GM18498 (cell line): ENCODE data around the gene KRT38.

ENCODE experiments used
- ATAC-seq: cut with Tn5 transposase; IDR thresholded peaks from one replicate; pipeline ENCODE4 v1.9.1; 2021; ENCODE audit warnings: mild to moderate bottlenecking, moderate library complexity; ENCODE audit not compliant: unreplicated experiment

The KRT38 gene

DNA sequence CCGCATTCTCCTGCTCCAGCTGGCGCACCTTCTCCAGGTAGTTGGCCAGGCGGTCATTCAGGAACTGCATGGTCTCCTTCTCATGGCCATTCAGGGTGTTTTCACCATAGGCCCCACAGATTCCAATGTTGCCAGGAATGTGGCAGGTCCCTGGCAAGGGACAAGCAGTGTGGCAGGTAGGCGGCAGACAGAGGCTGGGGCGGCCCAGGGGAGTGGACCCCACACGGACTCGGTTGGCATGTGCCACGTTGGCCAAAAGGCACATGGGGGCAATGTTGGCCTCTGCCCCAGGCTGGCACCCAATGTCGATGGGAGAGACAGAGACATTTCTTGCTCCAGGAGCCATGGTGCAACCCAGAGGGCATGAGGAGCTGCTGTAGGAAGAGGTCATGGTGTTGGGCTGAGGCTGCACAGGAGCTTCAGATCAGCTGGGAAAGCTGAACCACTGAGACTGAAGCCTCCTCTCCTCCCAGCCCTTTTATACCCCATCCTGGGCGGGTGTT, at the start of gene KRT38:
TSS of gene KRT38 (minus strand) at position 453 of the 503 bp plus-strand sequence. CDS start at position 391, 62 bp downstream.
- no peak for ATAC-seq

DNA sequence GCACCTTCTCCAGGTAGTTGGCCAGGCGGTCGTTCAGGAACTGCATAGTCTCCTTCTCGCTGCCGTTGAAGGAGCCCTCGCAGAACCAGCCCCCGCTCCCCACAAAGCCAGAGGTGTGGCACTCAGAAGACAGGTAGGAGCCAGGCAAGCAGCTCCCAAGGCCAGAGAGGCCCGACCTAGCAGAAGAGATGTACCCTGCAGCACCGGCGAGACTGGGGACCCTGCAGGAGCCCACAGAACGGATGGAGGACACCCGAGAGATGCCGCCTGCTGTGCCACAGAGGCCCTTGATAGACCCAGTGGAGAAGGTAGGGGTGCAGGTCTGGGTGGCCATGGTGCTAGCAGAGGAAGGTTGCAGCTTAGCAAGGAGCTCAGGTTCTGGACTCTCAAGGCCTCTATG, 48.7 kb upstream of the KRT38 start, which contains the start of gene KRT36:
TSS of gene KRT36 (minus strand) at position 380 of the 400 bp plus-strand sequence. CDS start at position 334, 46 bp downstream.
- no peak for ATAC-seq

DNA sequence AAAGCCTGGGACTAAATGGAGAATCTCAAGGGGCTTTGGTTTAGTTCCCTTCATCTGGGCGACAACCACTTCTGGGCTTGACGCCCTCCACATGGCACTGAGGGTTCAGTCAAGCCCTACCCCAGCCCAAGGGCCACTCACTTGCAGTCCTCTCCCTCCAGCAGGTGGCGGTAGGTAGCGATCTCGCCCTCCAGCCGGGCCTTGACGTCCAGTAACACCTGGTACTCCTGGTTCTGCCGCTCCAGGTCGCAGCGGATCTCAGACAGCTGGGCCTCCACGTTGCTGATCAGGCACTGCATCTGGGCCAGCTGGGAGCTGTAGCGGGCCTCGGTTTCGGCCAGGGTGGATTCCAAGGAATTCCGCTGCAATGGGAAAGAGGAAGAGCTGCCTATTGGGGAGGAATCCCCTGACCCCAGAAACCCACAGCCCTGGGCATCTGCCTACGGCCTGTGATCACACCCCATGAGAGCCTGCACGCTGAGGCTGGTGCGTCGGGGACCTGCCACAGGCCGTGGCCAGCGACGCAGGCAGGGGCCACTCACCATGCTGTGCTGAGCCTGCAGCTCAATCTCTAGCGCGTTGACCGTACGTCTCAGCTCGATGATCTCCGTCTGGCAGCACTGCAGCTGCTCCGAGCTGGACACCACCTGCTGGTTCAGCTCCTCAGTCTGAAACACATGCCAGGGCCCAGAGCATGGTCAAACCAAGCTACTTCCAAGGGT, 46.2 kb upstream of the KRT38 start:
- no peak for ATAC-seq

DNA sequence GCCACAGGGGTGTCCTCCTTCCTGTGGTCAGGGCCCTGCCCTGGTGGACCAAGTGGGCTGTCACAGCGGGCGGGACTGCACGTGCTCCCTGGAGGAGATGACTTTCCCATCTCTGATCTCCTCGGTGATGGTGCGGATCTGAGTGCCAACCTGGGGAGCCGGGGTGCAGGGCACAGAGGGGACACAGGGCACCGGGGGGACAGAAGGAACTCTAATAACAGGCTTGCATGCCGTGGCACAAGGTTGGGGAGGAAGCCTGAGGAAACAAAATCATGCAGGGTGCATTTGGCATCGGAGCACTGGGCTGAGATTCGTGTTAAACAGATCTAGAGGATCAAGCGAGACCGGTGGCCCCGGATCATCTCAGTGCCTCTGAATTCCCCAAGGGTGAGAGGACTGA, 45.5 kb upstream of the KRT38 start:
- ATAC-seq, result no peak

DNA sequence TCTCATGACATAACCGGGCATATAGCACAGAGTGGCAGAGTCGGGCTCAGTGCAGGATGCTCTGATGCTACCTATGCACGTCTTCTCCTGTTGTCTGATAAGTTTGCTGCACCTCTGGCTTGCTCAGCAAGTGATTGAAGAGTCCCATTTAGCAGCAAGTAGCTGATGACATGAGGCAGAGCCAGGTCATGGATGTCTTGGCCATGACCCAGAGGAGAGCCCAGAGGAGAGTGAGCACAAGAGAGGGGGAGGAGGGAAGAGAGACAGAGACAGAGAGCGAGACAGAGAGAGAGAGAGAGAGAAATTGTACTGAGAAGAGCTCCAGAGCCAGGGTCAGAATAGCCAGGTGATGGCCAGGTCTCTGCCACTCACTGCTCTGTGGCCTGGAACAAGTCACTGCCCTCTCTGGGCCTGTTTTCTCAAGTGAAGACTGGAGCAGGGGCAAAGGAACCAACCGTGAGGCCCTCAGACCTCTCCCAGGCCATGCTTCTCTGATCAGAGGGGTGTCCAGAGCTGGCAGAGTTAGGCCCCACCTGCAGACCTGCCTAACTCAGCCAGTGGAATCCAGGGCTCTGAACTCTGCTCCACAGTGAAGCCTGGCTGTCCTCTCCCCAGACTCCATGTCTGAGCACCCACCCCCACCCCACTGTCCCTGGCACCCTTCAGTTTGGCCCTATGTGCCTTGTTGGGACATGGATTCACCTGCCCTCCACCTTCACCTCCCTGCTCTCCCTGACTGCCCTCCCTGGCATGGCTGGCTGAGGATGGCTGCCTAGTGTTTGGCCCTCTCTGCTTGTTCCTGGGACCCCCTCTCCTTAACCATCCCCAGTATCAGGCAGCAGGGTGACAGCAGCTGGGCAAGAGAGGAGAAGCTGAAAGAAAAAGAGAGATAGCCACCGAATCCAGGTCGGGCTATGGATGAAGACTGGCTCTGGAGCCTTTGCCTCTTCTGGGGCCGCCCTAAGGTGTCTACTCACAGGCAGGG, 44.4 kb upstream of the KRT38 start:
- no peak for ATAC-seq

DNA sequence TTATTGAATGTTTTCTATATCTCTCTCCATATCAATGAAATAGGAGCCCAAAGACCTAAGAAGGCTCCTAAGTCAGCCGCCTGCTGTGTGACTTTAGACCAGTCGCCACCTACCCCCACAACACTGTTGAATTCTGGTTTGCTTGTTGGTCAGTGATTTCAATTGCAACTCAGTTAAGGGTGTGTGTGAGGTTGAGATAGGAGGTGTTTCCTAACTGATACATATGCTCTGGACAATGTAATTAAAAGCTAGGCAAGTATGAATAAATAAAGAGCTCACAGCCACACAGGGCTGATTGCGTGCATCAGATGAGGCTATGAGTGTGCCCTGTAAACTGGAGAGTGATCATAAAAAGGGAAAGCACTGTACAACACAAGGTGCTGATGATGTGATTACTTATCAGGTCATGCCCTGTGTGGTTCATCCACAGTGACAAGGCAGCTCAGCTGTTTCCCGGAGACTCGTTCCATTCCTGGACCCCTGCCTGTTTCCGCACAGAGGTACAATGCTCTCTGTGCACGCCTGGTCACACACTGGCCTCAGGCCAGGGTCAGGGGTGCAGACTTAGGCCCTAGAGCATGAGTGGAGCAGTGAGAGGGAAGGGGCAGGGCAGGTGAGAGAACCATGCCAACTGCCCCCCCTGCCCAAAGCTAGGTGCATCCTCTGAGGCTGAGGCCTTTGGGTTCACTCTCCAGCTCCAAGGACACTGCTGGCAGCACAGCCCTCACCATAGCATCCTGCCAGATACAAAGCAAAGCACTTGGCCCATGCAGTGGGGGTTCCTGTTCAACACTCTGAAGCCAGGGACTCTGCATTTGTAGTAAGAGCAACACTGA, 43.4 kb upstream of the KRT38 start:
- ATAC-seq, result no peak

DNA sequence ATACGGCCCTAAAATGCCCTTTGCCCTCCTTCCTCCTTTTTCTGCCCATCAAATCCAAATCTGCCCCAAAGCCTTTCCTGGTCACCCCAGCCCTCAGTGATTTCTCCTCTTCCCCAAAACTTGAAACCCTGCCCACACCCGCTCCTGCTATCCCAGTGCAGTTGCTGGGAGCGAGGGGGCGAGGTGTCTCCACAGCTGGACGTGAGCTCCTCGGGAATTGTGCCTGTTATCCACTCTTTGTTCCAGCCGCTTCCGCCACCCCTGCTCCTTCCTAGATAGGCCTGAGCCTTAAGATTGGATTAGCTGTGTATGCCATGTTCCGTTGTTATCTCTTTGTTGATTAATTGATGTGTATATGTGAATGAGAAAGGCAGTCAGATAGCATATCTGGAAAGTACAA, 42.7 kb upstream of the KRT38 start:
- no peak for ATAC-seq

DNA sequence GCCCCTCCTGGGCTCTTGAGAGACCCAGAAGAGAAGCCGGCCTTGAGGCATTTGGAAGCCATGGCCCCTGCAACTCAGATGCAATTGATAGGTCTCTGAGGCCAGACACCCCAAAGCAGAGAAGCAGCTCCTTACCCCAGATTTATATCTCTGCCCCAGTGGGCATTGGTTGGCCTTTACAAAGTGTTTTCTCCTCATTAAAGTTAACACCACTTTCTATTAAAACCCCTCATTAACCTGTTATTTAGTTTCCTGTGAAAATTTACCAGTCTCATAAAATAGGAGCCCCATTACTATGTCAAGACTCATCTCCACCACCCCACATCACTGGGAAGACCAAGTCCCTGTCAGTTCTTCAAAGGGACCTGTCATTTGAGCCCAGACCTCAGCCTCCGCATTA, 40.3 kb upstream of the KRT38 start, which contains the start of gene KRT35:
TSS of gene KRT35 (minus strand) at position 116 of the 400 bp plus-strand sequence. CDS start at position 62, 54 bp downstream.
- no peak for ATAC-seq

DNA sequence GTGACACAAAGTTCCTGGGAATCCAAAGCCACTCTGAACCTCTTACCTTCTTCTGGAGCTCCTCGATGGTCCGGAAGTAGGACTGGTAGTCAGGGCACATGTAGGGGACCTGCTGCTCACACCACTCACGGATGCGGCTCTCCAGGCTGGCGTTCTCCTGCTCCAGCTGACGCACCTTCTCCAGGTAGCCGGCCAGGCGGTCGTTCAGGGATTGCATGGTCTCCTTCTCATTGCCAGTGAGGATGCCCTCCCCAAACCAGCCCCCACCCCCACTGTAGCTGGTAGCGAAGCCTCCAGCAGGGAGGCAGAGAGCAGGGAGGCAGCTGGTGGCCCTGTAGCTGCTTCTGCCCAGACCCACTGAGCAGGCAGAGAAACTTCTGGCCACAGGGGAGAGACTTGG, 39.8 kb upstream of the KRT38 start:
- no peak for ATAC-seq

DNA sequence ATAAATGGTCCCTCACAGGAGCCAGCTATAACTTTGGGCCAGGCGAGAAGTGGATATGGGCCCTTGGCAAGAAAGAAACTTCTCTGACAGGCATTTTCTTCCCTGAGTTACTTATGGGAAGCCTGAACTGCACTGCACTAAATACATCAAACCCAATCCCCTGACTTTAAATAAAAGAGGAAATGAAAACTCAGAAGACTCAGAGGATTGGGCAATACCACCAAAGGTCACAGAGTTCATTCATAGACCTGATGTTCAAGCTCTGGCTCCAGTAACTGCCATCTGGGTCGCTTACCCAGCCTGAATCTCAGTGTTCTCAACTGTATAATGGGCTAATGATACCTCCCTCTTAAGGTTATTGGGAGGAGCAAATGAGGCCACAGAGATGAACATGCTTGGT, 39.4 kb upstream of the KRT38 start:
- ATAC-seq, result no peak

DNA sequence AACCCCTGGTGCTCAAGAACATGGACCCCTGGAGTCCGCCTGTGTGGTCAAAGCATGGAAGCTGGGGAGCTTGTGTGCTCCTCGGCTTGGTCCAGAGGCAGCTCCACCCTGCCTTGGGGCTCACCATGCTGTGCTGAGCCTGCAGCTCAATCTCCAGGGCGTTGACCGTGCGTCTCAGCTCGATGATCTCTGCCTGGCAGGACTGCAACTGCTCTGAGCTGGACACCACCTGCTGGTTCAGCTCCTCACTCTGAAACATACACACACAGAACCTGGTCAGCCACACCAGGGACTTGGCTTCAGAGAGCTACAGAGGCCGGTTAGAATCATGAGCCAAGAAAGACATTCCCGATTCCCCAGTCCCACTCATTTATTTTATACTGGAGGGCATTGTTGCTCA, 37.5 kb upstream of the KRT38 start:
- no peak for ATAC-seq

DNA sequence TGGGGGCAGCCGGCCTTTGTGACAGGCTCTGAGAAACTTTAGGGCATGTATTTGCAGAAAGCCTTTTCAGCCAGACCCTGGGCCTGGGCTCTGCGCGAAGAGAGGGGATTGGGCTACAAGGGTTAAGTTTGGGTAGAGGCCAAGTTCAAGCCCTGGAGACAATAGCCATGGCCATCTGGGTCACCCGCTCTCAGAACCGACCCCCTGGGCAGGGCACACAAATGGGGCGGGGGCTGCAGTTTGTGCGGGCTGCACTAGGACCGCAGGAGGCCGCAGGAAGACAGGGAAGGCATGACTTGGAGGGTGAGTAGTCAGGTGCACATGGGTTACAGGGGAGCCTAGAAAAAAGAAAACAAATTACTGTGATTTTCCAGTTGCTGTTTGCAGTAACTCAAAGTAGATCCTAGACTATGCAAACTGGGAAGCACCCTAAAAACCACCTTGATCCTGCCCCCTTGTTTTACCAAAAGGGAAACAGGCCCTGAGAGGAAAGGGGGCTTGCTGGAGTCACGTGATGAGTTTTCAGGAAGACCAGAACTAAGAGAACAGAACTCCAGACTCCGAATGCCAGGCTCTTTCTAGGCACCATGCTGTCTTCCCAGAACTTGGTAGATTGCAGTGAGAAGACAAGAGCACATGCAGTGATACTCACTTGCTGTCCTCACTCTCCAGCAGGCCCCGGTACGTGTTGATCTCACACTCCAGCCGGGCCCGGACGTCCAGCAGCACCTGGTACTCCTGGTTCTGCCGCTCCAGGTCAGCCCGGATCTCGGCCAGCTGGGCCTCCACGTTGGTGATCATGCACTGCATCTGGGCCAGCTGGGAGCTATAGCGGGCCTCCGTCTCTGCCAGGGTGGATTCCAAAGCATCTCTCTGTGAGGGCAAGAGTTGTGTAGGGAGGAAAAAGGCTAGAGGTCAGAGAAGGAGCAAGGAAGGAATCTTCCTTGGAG, 36.4 kb upstream of the KRT38 start:
- no peak for ATAC-seq

DNA sequence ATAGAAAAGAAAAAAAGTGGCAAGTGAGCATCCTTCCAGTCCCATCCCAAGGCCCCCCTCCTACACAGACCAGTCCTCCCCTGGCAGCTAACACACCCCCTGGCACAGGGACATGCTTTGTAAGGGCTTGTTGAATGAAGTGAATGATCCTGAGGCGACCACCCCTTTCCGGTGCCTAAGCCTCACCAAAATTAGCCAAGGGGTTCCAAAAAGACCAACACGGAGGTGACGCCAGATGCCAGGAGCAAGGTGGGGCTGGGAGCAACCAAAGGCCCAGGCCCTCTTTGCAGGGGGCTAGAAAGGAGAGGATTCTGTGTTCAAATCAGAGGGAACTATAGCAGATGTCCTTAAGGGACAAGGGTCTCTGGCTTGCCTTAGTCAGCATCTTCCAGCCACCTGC, 34.6 kb upstream of the KRT38 start:
- no peak for ATAC-seq

DNA sequence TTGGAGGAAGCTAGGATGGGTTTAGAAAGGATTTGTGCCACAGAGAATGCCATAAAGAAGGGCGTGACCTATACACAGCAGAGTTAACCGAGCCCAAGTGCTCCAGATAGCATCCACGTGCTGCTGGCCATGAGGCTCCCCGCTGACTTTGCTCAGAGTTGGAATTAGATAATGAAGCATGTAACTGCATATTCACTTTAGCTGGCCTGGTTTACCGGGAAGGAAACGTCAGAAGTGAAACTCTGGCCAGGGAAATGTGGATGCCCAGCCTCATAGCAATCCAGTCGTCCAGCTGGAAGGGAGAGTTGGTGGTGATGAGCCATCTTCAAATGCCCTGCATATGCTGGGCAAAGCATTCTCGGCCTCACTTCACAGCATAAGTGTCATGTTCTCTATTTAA, 34.1 kb upstream of the KRT38 start:
- ATAC-seq, result no peak

DNA sequence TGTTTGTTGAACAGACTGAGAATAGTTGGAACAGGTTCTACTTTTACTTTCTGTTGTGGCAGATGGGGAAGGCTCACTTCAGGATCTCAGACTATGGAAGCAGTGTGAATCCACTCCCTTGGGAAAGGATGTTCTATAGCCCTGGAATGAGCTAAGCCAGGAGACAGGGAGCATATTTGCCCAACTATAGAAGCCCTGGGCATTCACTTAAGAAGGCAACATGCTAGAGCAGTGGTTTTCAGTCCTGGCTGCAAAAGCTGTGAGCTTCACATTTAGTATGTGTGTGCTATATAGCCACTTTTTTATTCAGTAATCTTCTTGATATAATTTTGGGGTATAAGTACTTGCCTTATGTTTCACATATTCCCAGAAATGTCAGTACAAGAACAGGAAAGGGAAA, 27.6 kb upstream of the KRT38 start:
- no peak for ATAC-seq

DNA sequence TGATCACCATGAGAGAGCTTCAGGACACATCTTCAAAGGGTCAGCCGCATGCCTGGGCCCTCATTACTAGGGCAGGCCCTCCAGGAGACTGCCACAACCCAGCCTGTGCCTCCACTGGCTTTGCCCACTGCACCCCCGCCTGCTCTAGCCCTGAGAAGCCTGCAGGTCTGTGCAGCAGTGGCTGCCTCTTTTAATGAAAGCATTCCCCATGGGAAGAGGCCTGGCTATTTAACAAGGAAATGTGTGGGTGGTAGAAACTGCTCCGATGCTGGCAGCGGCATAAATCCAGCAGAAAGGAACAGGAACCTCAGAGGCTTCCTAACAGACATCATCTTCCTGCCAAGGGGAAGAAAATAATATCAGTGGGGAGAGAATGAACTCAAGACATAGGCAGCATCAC, 26.8 kb upstream of the KRT38 start:
- ATAC-seq, result no peak

DNA sequence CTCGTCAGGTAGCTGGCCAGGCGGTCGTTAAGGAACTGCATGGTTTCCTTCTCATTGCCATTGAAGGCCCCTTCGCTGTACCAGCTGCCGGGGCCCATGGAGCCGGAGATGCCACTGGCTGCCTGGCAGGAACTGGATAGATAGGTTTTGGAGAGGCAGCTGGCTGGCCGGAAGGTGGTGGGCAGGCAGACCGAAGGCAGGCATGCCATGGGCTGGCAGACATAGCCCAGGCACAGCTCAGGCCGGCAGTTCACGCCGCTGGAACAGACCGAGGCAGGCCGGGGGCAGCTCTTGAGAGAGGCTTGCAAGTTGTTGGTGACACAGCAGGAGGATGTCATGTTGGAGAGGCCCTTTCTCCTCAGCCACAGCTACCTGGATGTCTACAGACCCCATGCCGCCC, 26.2 kb upstream of the KRT38 start, which contains the start of gene KRT32:
TSS of gene KRT32 (minus strand) at position 399 of the 400 bp plus-strand sequence. CDS start at position 338, 61 bp downstream.
- no peak for ATAC-seq

DNA sequence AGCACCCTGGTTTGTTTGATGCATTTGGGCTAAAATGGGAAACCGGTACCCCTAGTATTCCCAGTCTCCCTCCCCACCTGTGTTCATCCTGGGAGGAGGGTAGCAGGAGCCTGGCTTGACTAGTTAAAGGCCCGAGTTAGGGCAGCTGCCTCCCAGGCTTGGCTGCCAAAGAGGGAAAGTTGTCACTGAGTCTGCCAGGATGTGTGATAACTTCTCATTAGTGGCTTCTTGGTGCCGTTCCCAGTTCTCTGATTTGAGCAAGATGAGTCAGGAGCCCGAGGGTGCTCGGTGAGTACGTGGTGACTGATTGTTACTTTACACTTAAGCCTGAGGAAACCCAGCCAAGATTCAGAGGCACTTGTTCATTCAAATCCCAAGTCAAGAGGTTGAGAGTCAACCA, 23.9 kb upstream of the KRT38 start:
- ATAC-seq, result no peak

DNA sequence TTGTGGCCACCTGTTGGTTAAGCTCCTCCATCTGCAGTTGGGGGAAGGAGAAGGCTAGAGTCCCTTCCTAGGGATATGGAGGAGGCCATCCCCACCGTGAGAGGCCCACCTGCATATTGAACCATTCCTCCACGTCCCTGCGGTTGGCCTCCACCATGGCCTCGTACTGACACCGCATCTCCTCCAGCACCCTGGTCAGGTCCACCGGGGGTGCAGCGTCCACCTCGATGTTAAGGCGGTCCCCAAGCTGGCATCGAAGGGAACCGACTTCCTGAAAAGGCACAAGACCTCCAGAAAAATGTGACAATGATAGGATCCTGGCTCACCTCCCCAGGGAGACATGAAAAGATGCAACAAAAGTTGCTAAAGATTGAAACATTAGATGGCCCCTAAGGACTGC, 23.4 kb upstream of the KRT38 start:
- ATAC-seq, result no peak
